Osteoblast (primary cell): Measurements from ENCODE around the gene GYS2. TPM values are rescaled to one million over a fixed set of nuclear protein-coding genes. Genes with fewer than 3 reads are reported as not detected.
"Not testable (repeated sequence)": the region's sequence is repeated elsewhere in the genome, so short reads cannot be mapped to it uniquely, and the experiment has no call there.

Experiments
- DNase-seq: peaks from one replicate; pipeline ENCODE4 v3.0.0; 2011; ENCODE audit warnings: low spot score, mixed read lengths; ENCODE audit not compliant: insufficient read length; ENCODE audit errors: missing footprints
- H2AFZ ChIP-seq: 2 replicates; pipeline ENCODE4 v1.6.0; 2011; ENCODE audit warnings: mild to moderate bottlenecking, low read length
- H3K27ac ChIP-seq: 2 replicates; pipeline ENCODE4 v1.5.1; 2011; ENCODE audit warnings: mild to moderate bottlenecking, low read depth, low read length, moderate library complexity
- H3K27me3 ChIP-seq: 2 replicates; pipeline ENCODE4 v1.6.0; 2012; ENCODE audit warnings: mild to moderate bottlenecking, control low read depth, inconsistent platforms, low read length, moderate library complexity; ENCODE audit not compliant: insufficient read depth
- H3K36me3 ChIP-seq: 2 replicates; pipeline ENCODE4 v1.5.1; 2011; ENCODE audit warnings: mild to moderate bottlenecking, low read length, control low read depth, moderate library complexity; ENCODE audit not compliant: insufficient read depth
- H3K4me1 ChIP-seq: 2 replicates; pipeline ENCODE4 v1.5.1; 2011; ENCODE audit warnings: mild to moderate bottlenecking, low read length, control low read depth, moderate library complexity; ENCODE audit not compliant: insufficient read depth
- H3K4me2 ChIP-seq: 2 replicates; pipeline ENCODE4 v1.6.0; 2011; ENCODE audit warnings: mild to moderate bottlenecking, low read length; ENCODE audit not compliant: insufficient read depth
- H3K4me3 ChIP-seq: fragments of 200-600 bp; sonication (generic); 3 replicates; pipeline ENCODE4 v1.5.1; 2012; ENCODE audit warnings: mild to moderate bottlenecking, low read length, inconsistent platforms; ENCODE audit not compliant: insufficient read depth
- H3K79me2 ChIP-seq: 2 replicates; pipeline ENCODE4 v1.6.0; 2012; ENCODE audit warnings: mild to moderate bottlenecking, low read length, control low read depth, inconsistent platforms; ENCODE audit not compliant: insufficient read depth
- H3K9me3 ChIP-seq: 2 replicates; pipeline ENCODE4 v1.5.1; 2011; ENCODE audit warnings: low read depth, low read length, control low read depth
- H4K20me1 ChIP-seq: 2 replicates; pipeline ENCODE4 v1.6.0; 2012; ENCODE audit warnings: mild to moderate bottlenecking, low read length, control low read depth; ENCODE audit not compliant: insufficient read depth
- total RNA-seq: library from RNA; depleted of rRNA; stranded (reverse); fragments of >200 nt; gene quantifications from 2 replicates; pipeline ENCODE4 v1.2.3, GENCODE V29; 2012
- TF ChIP-seq, protein P1 (sequence below): IDR thresholded peaks from 2 replicates; pipeline ENCODE4 v1.5.1; 2011; ENCODE audit warnings: mild to moderate bottlenecking, low read depth, low read length, moderate library complexity; ENCODE audit errors: extremely low read depth

Gene GYS2
- total RNA-seq, 1 donor, result not detected

- Histone ChIP-seq H3K9me3 (no peaks in the 10 kb centered on the region), H3K4me1 (no peaks in the 10 kb centered on the region), H3K4me3 (no peak overlapping the region), H3K27me3 (no peaks in the 10 kb centered on the region), H3K79me2 (peaks cover 45% of the 10 kb centered on the region), H4K20me1 (peaks cover 10% of the 10 kb centered on the region), H3K4me2 (no peak overlapping the region), H3K27ac (no peak overlapping the region), H2AFZ (no peak overlapping the region), H3K36me3 (peaks cover 81% of the 10 kb centered on the region)
- DNase-seq, result no peak
- TF ChIP-seq, protein P1, sequence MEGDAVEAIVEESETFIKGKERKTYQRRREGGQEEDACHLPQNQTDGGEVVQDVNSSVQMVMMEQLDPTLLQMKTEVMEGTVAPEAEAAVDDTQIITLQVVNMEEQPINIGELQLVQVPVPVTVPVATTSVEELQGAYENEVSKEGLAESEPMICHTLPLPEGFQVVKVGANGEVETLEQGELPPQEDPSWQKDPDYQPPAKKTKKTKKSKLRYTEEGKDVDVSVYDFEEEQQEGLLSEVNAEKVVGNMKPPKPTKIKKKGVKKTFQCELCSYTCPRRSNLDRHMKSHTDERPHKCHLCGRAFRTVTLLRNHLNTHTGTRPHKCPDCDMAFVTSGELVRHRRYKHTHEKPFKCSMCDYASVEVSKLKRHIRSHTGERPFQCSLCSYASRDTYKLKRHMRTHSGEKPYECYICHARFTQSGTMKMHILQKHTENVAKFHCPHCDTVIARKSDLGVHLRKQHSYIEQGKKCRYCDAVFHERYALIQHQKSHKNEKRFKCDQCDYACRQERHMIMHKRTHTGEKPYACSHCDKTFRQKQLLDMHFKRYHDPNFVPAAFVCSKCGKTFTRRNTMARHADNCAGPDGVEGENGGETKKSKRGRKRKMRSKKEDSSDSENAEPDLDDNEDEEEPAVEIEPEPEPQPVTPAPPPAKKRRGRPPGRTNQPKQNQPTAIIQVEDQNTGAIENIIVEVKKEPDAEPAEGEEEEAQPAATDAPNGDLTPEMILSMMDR, result no peak
Observed at GRCh38 chr12:21648378-21648777, 43.7 kb upstream of the GYS2 start.

DNA sequence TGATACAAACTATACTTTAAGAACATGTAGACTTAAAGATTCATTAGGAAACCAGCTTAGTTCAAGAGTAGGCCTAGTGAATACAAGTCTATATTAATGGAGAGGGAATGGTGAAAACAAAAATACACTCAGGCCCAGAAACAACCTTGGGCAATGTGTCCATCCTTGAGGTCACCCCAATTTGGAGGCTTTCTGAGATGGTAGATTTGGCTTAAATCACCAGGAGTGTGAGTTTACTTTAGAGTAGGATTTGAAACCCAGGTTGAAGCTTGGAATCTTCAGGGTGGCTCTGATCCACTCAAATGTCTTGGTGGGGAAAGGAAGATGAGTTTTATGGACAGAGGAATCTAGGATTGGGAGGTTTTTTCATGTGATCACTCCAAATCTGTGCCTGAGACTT, 42.5 kb upstream of the GYS2 start:
- Histone ChIP-seq H3K27me3 (no peaks in the 10 kb centered on the region), H3K4me1 (no peaks in the 10 kb centered on the region), H4K20me1 (peaks cover 10% of the 10 kb centered on the region), H3K79me2 (peaks cover 33% of the 10 kb centered on the region), H3K4me3 (no peak overlapping the region), H2AFZ (no peak overlapping the region), H3K9me3 (no peaks in the 10 kb centered on the region), H3K36me3 (peaks cover 82% of the 10 kb centered on the region), H3K27ac (no peak overlapping the region), H3K4me2 (no peak overlapping the region)
- DNase-seq, result no peak
- TF ChIP-seq, protein P1, result no peak

DNA sequence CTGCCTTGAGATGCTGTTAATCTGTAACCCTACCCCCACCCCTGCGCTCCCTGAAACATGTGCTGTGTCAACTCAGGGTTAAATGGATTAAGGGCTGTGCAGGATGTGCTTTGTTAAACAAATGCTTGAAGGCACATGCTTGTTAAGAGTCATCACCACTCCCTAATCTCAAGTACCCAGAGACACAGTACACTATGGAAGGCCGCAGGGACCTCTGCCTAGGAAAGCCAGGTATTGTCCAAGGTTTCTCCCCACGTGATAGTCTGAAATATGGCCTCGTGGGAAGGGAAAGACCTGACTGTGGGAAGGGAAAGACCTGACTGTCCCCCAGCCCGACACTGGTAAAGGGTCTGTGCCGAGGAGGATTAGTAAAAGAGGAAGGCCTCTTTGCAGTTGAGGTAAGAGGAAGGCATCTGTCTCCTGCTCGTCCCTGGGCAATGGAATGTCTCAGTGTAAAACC, 40.4 kb upstream of the GYS2 start:
- peaks cover 17% of the 10 kb centered on the region for H3K79me2 ChIP-seq
- DNase-seq, H3K4me1 ChIP-seq, H4K20me1 ChIP-seq, H3K4me2 ChIP-seq, H2AFZ ChIP-seq, H3K9me3 ChIP-seq, H3K27me3 ChIP-seq, H3K27ac ChIP-seq, H3K4me3 ChIP-seq: not testable (repeated sequence)
- peaks cover 80% of the 10 kb centered on the region for H3K36me3 ChIP-seq

- Histone ChIP-seq H3K4me3 (no peak overlapping the region), H2AFZ (no peak overlapping the region), H3K27ac (no peak overlapping the region), H3K4me2 (no peak overlapping the region), H3K79me2 (peaks cover 17% of the 10 kb centered on the region), H3K4me1 (no peaks in the 10 kb centered on the region), H4K20me1 (peaks cover 3% of the 10 kb centered on the region), H3K36me3 (peaks cover 81% of the 10 kb centered on the region), H3K27me3 (no peaks in the 10 kb centered on the region), H3K9me3 (no peaks in the 10 kb centered on the region)
- DNase-seq, result no peak
- TF ChIP-seq, protein P1, result no peak
Observed at GRCh38 chr12:21644516-21644915, 39.9 kb upstream of the GYS2 start.
